ENCODE measurements around the gene ANGPTL4.
A peak's percentile ranks its signal among the peaks of the same experiment; 100 is the strongest.

Gene ANGPTL4

GRCh38 chr19:8396185-8396562, 32.2 kb downstream of the ANGPTL4 start:
- H3F3A ChIP-seq (ENCODE audit: low read depth) = no peaks in the 10 kb centered on the region
- no peak overlapping the region for H3K4me2 ChIP-seq (ENCODE audit: low read depth, low read length, poor library complexity, severe bottlenecking)
- no peak overlapping the region for H3K9ac ChIP-seq (ENCODE audit: low read depth, low read length, poor library complexity, severe bottlenecking)
- H3K27me3 ChIP-seq (ENCODE audit: insufficient read depth, low read length, poor library complexity, severe bottlenecking) = no peaks in the 10 kb centered on the region
- H3K9me3 ChIP-seq (ENCODE audit: insufficient read depth, low read depth, low read length) = no peaks in the 10 kb centered on the region
- no peak overlapping the region for H2AFZ ChIP-seq (ENCODE audit: low read length)
- H3K79me2 ChIP-seq (ENCODE audit: insufficient read depth, low read length) = peaks cover 83% of the 10 kb centered on the region
- H4K20me1 ChIP-seq (ENCODE audit: insufficient read depth, low read length, poor library complexity, severe bottlenecking) = peaks cover 57% of the 10 kb centered on the region
- H3K36me3 ChIP-seq (ENCODE audit: insufficient read depth, low read length) = peaks cover 9% of the 10 kb centered on the region; the same call in 1 of the 2 replicates
- no peak overlapping the region for H3K4me3 ChIP-seq (ENCODE audit: low read length, poor library complexity, severe bottlenecking)
- TF ChIP-seq CTCF (conservative IDR thresholded peaks at IDR 0.05; ENCODE audit: low read length) = no peak
- TF ChIP-seq EZH2phosphoT487 (IDR thresholded peaks at IDR 0.05; ENCODE audit: borderline replicate concordance) = no peak
- H3K9me2 ChIP-seq (replicated peaks; ENCODE audit: low read depth, low read length) = no peaks in the 10 kb centered on the region
- peaks cover 23% of the 10 kb centered on the region for H3K4me1 ChIP-seq (ENCODE audit: insufficient read depth, low read length, poor library complexity, severe bottlenecking)

- peak overlapping the region; percentile 40 for H3K9ac ChIP-seq (ENCODE audit: low read depth, low read length, poor library complexity, severe bottlenecking)
- H3K79me2 ChIP-seq (ENCODE audit: insufficient read depth, low read length) = peaks cover 78% of the 10 kb centered on the region
- no peaks in the 10 kb centered on the region for H3F3A ChIP-seq (ENCODE audit: low read depth)
- H3K4me2 ChIP-seq (ENCODE audit: low read depth, low read length, poor library complexity, severe bottlenecking) = peak overlapping the region; percentile 46
- H2AFZ ChIP-seq (ENCODE audit: low read length) = no peak overlapping the region
- peaks cover 10% of the 10 kb centered on the region; the same call in 1 of the 2 replicates for H3K36me3 ChIP-seq (ENCODE audit: insufficient read depth, low read length)
- no peaks in the 10 kb centered on the region for H3K9me3 ChIP-seq (ENCODE audit: insufficient read depth, low read depth, low read length)
- TF ChIP-seq EZH2phosphoT487 (IDR thresholded peaks at IDR 0.05; ENCODE audit: borderline replicate concordance) (no peak), CTCF (conservative IDR thresholded peaks at IDR 0.05; ENCODE audit: low read length) (peak; percentile 73)
- H3K4me3 ChIP-seq (ENCODE audit: low read length, poor library complexity, severe bottlenecking) = peak overlapping the region; percentile 31
- no peaks in the 10 kb centered on the region for H3K27me3 ChIP-seq (ENCODE audit: insufficient read depth, low read length, poor library complexity, severe bottlenecking)
- H3K9me2 ChIP-seq (replicated peaks; ENCODE audit: low read depth, low read length) = no peaks in the 10 kb centered on the region
- H4K20me1 ChIP-seq (ENCODE audit: insufficient read depth, low read length, poor library complexity, severe bottlenecking) = peaks cover 52% of the 10 kb centered on the region
- peaks cover 18% of the 10 kb centered on the region for H3K4me1 ChIP-seq (ENCODE audit: insufficient read depth, low read length, poor library complexity, severe bottlenecking)
Measured at GRCh38 chr19:8396563-8397203, 32.7 kb downstream of the ANGPTL4 start.

- H3K4me1 ChIP-seq (ENCODE audit: insufficient read depth, low read length, poor library complexity, severe bottlenecking) = peaks cover 12% of the 10 kb centered on the region
- no peaks in the 10 kb centered on the region for H3K27me3 ChIP-seq (ENCODE audit: insufficient read depth, low read length, poor library complexity, severe bottlenecking)
- peaks cover 72% of the 10 kb centered on the region for H3K79me2 ChIP-seq (ENCODE audit: insufficient read depth, low read length)
- H3K4me2 ChIP-seq (ENCODE audit: low read depth, low read length, poor library complexity, severe bottlenecking) = peak overlapping the region; percentile 46
- H3F3A ChIP-seq (ENCODE audit: low read depth) = no peaks in the 10 kb centered on the region
- TF ChIP-seq CTCF (conservative IDR thresholded peaks at IDR 0.05; ENCODE audit: low read length) (no peak), EZH2phosphoT487 (IDR thresholded peaks at IDR 0.05; ENCODE audit: borderline replicate concordance) (no peak)
- no peaks in the 10 kb centered on the region for H3K9me2 ChIP-seq (replicated peaks; ENCODE audit: low read depth, low read length)
- peak overlapping the region; percentile 31 for H3K4me3 ChIP-seq (ENCODE audit: low read length, poor library complexity, severe bottlenecking)
- H2AFZ ChIP-seq (ENCODE audit: low read length) = no peak overlapping the region
- peak overlapping the region; percentile 40 for H3K9ac ChIP-seq (ENCODE audit: low read depth, low read length, poor library complexity, severe bottlenecking)
- H4K20me1 ChIP-seq (ENCODE audit: insufficient read depth, low read length, poor library complexity, severe bottlenecking) = peaks cover 46% of the 10 kb centered on the region
- H3K36me3 ChIP-seq (ENCODE audit: insufficient read depth, low read length) = peaks cover 16% of the 10 kb centered on the region; the same call in 1 of the 2 replicates
- H3K9me3 ChIP-seq (ENCODE audit: insufficient read depth, low read depth, low read length) = no peaks in the 10 kb centered on the region
Measured at GRCh38 chr19:8397271-8397670, 33.3 kb downstream of the ANGPTL4 start.
